ENCODE measurements around the gene C8A.

C8A gene

DNA sequence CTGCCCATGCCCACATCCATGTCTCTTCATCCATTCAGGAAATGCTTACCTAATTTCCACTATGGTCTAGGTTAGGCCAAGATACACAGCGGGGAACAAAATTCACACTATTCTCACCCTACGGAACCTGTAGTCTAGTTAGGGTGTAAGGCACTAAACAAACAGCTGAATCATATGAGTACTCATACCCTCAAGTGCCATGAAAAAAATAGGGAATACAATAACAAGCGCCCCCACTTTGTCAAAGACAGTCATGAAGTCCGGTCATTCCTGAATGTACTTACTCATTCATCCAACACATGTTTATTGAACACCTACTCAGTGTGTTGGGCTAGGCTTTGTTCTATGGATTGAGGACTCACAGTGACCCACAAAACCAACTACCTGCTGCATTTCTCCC, 29.2 kb upstream of the C8A start:
- TF ChIP-seq, protein P1, sequence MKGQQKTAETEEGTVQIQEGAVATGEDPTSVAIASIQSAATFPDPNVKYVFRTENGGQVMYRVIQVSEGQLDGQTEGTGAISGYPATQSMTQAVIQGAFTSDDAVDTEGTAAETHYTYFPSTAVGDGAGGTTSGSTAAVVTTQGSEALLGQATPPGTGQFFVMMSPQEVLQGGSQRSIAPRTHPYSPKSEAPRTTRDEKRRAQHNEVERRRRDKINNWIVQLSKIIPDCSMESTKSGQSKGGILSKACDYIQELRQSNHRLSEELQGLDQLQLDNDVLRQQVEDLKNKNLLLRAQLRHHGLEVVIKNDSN (IDR thresholded peaks at IDR 0.05) = no peak
- TF ChIP-seq, protein P2, sequence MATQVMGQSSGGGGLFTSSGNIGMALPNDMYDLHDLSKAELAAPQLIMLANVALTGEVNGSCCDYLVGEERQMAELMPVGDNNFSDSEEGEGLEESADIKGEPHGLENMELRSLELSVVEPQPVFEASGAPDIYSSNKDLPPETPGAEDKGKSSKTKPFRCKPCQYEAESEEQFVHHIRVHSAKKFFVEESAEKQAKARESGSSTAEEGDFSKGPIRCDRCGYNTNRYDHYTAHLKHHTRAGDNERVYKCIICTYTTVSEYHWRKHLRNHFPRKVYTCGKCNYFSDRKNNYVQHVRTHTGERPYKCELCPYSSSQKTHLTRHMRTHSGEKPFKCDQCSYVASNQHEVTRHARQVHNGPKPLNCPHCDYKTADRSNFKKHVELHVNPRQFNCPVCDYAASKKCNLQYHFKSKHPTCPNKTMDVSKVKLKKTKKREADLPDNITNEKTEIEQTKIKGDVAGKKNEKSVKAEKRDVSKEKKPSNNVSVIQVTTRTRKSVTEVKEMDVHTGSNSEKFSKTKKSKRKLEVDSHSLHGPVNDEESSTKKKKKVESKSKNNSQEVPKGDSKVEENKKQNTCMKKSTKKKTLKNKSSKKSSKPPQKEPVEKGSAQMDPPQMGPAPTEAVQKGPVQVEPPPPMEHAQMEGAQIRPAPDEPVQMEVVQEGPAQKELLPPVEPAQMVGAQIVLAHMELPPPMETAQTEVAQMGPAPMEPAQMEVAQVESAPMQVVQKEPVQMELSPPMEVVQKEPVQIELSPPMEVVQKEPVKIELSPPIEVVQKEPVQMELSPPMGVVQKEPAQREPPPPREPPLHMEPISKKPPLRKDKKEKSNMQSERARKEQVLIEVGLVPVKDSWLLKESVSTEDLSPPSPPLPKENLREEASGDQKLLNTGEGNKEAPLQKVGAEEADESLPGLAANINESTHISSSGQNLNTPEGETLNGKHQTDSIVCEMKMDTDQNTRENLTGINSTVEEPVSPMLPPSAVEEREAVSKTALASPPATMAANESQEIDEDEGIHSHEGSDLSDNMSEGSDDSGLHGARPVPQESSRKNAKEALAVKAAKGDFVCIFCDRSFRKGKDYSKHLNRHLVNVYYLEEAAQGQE (IDR thresholded peaks at IDR 0.05; ENCODE audit: low read depth) = no peak
- no peak for TF ChIP-seq CEBPB (IDR thresholded peaks at IDR 0.05)

DNA sequence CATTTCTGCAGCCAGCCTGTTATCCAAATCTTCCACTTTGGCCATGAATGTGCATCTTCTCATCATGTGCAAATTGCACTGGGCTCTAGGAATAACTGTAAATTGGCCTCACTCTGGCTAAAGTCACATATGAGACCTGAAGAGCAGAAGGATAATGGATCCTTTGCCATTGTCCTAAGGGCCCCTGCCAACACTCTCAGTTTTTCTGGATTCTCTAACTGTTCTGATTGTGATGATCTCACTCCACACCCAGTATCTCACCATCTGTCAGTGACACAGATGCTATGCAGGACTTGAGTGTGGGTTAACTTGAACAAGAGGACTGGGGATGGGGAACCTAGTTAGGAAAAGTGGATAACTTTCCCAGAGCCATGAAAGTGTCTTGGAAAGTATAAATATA, 26.9 kb upstream of the C8A start:
- TF ChIP-seq FOXM1 (IDR thresholded peaks at IDR 0.05; ENCODE audit: borderline replicate concordance, low read depth) (no peak), TEAD4 (IDR thresholded peaks at IDR 0.05) (no peak), NFIC (IDR thresholded peaks at IDR 0.05) (no peak), TAF1 (IDR thresholded peaks at IDR 0.05; ENCODE audit: low read depth) (no peak), ZBTB7A (IDR thresholded peaks at IDR 0.05; ENCODE audit: low read depth) (no peak), EP300 (IDR thresholded peaks at IDR 0.05; ENCODE audit: borderline replicate concordance) (no peak)
- TF ChIP-seq, protein P1 (IDR thresholded peaks at IDR 0.05) = no peak

DNA sequence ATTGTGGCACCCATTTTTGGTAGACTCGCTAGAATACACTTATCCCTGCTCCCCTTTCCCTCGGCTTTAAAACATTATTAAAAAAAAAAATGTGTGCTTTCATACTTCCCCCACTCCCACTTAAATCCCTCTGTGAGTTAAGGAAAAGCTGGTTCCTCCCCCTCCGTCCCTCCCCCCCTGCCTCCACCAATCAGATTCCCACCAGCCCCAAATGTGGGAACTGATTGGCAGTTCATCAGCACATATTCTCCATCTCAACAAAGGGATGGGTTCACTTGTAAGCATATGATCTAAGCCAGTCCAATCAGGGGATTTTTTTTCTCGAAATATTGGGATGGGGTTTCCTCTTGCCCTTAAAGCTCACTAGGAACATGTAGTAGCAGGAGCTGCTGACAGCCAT, 24.5 kb upstream of the C8A start:
- no peak for TF ChIP-seq CREB1 (IDR thresholded peaks at IDR 0.05; ENCODE audit: low read depth)
- TF ChIP-seq EGR1 (IDR thresholded peaks at IDR 0.05) = no peak
- TF ChIP-seq RAD21 (IDR thresholded peaks at IDR 0.05; ENCODE audit: low read depth) = no peak
- no peak for TF ChIP-seq TAF1 (IDR thresholded peaks at IDR 0.05; ENCODE audit: low read depth)
- TF ChIP-seq ZBTB7A (IDR thresholded peaks at IDR 0.05; ENCODE audit: low read depth) = no peak
- TF ChIP-seq, protein P3, sequence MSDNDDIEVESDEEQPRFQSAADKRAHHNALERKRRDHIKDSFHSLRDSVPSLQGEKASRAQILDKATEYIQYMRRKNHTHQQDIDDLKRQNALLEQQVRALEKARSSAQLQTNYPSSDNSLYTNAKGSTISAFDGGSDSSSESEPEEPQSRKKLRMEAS (IDR thresholded peaks at IDR 0.05) = no peak
- TF ChIP-seq YY1 (IDR thresholded peaks at IDR 0.05; ENCODE audit: low read depth) = no peak
- TF ChIP-seq EP300 (IDR thresholded peaks at IDR 0.05; ENCODE audit: borderline replicate concordance) = no peak
- TF ChIP-seq FOXM1 (IDR thresholded peaks at IDR 0.05; ENCODE audit: borderline replicate concordance, low read depth) = no peak

DNA sequence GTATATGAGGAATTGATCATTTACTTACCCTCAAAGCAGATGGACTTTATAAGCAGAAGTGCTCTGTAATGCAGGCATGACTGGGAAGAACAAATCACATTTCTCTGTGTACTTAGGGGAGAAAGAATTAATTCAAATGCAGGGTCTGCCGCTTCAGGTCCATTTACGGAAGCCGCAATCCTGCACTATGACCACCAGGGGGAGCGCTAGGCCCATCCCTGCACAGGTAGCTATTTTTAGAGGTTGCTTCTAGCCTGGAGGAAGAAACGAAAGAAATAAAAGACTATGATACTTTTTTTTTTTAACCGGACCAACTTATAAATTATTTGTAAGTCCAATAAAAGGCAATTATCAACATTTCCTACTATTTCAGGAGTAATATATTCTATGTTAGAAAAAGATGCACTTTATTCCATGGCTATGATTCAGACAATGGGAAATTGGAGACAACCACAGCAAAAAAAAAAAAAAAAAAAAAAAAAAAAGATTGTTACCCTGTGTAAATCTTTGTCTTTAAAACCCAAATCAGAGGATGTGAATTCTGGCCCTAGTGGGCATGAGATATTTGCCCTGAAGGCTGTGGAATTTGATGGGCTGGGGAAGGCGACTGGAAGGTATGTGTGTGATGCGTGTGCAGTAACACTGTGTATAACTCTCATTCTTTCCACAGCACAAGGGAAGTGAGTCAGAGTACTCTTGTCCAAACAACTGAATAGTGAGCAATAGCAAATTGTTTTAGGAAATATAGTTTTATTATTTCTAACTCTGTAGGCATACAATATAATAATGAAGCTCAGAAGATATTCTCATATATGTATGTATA, 22.5 kb upstream of the C8A start:
- peak; percentile 95 for TF ChIP-seq RAD21 (IDR thresholded peaks at IDR 0.05; ENCODE audit: low read depth)
- no peak for TF ChIP-seq NFIC (IDR thresholded peaks at IDR 0.05)

DNA sequence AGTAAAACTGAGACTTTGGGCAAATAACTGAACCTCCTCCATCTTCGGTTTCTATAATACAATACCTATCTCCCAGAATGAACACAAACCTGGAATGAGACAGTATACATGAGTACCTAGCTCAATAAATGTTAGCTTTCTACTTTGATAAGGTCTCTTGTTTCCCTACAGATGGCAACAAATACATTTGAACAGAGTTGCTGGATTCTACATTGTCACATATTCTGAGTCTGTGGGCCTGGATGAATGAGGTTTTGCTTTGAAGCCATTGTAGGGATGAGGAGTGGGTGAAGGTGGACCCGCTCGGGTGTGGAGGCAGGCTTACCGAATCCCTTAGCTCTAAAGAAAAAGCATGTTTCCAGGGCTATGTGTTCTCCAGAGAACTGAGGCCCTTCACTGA, 21.5 kb upstream of the C8A start:
- TF ChIP-seq TCF12 (IDR thresholded peaks at IDR 0.05; ENCODE audit: low read depth) = no peak
- TF ChIP-seq CEBPB (IDR thresholded peaks at IDR 0.05) = no peak
- TF ChIP-seq EGR1 (IDR thresholded peaks at IDR 0.05) = no peak
- TF ChIP-seq TEAD4 (IDR thresholded peaks at IDR 0.05) = no peak

DNA sequence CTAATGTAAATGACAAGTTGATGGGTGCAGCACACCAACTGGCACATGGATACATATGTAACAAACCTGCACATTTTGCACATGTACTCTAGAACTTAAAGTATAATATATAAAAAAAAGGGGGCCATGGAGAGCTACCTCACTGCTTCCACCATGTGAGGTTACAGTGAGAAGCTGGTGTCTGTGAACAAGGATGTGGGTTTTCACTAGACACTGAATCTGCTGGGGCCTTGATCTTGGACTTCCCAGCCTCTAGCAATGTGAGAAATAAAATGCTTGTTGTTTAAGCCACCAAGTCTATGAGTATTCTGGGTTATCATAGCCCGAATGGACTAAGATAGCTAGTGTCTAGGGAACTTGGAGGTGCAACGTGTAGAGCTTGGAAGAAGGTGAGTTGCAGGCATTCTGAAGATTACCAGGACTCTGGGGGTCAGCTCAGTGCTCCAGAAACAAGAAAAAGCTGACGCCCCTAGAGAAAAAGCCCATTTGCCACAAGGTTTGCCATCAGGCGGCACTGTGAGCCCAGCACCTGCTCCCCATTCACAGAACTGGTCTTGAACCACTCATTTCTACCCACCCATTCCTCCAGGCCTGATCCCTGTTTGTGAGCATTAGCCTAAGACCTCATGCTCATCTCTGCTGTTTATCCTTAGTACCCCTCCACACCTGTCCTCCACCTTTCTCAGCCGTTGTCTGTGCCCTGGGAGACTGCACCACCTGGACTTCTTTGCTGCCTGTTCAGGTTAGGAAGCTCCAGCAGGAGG, 20.3 kb upstream of the C8A start:
- TF ChIP-seq EGR1 (IDR thresholded peaks at IDR 0.05) (no peak), CEBPB (IDR thresholded peaks at IDR 0.05) (no peak), TCF12 (IDR thresholded peaks at IDR 0.05; ENCODE audit: low read depth) (no peak), FOXM1 (IDR thresholded peaks at IDR 0.05; ENCODE audit: borderline replicate concordance, low read depth) (no peak), NFIC (IDR thresholded peaks at IDR 0.05) (no peak), ZBTB7A (IDR thresholded peaks at IDR 0.05; ENCODE audit: low read depth) (no peak), TAF1 (IDR thresholded peaks at IDR 0.05; ENCODE audit: low read depth) (no peak), RAD21 (IDR thresholded peaks at IDR 0.05; ENCODE audit: low read depth) (no peak), CREB1 (IDR thresholded peaks at IDR 0.05; ENCODE audit: low read depth) (no peak), YY1 (IDR thresholded peaks at IDR 0.05; ENCODE audit: low read depth) (no peak), EP300 (IDR thresholded peaks at IDR 0.05; ENCODE audit: borderline replicate concordance) (no peak), TEAD4 (IDR thresholded peaks at IDR 0.05) (no peak)
- TF ChIP-seq, protein P3 (IDR thresholded peaks at IDR 0.05) = no peak
- TF ChIP-seq, protein P1 (IDR thresholded peaks at IDR 0.05) = no peak
- TF ChIP-seq, protein P2 (IDR thresholded peaks at IDR 0.05; ENCODE audit: low read depth) = no peak

All from Ishikawa (cell line).